Measurements from ENCODE around the gene ABCA5. TPM values are rescaled to one million over a fixed set of nuclear protein-coding genes. Genes with fewer than 3 reads are reported as not detected.

Gene ABCA5
- total RNA-seq, 1 experiment from 2014 or later = 13.3 TPM

- CTCF ChIA-PET = no interaction called here
These were observed 16.1 kb upstream of the ABCA5 start for GRCh38 chr17:69342896-69343644.

GRCh38 chr17:69339937-69340336, 13.0 kb upstream of the ABCA5 start:
- in situ Hi-C loops (cut with HindIII; ENCODE audit: low pct_unique_long_range_greater_than_20kb, low sequenced_read_pairs) (no loop called here), intact Hi-C loops (cut with micrococcal nuclease; ENCODE audit: unreplicated experiment) (no loop called here)
- Histone ChIP-seq H3K27ac (ENCODE audit: low read length) (no peak overlapping the region), H3K4me3 (ENCODE audit: low read depth in 2 of 2, low read length in 2 of 2) (no peak overlapping the region), H3K36me3 (ENCODE audit: control insufficient read depth, insufficient read depth, low read length) (no peaks in the 10 kb centered on the region), H3K4me1 (ENCODE audit: control insufficient read depth, insufficient read depth, low read length) (no peaks in the 10 kb centered on the region), H3K9me3 (ENCODE audit: control insufficient read depth, insufficient read depth, low read depth, low read length) (peaks cover 11% of the 10 kb centered on the region), H3K27me3 (ENCODE audit: control insufficient read depth, insufficient read depth, low read length) (no peaks in the 10 kb centered on the region)
- no TSS peak for BruUV-seq (replicated peaks)
- ChIA-PET POLR2A (no interaction called here), CTCF (no interaction called here)
- ATAC-seq (no peak), DNase-seq (ENCODE audit: low read depth, low spot score) (no peak)
- TF ChIP-seq CTCF (IDR thresholded peaks at IDR 0.05) = no peak

More at GRCh38 chr17:69342896-69343644, 16.1 kb upstream of the ABCA5 start:
- TF ChIP-seq TCF7L2 (IDR thresholded peaks at IDR 0.05; ENCODE audit: low read depth, low read length) (no peak), CTCF (IDR thresholded peaks at IDR 0.05) (no peak), SIN3A (IDR thresholded peaks at IDR 0.05; ENCODE audit: borderline replicate concordance, insufficient read depth, low read depth, low read length) (no peak), POLR2AphosphoS5 (IDR thresholded peaks at IDR 0.05; ENCODE audit: low read depth, low read length) (no peak)
- TF ChIP-seq, protein P1, sequence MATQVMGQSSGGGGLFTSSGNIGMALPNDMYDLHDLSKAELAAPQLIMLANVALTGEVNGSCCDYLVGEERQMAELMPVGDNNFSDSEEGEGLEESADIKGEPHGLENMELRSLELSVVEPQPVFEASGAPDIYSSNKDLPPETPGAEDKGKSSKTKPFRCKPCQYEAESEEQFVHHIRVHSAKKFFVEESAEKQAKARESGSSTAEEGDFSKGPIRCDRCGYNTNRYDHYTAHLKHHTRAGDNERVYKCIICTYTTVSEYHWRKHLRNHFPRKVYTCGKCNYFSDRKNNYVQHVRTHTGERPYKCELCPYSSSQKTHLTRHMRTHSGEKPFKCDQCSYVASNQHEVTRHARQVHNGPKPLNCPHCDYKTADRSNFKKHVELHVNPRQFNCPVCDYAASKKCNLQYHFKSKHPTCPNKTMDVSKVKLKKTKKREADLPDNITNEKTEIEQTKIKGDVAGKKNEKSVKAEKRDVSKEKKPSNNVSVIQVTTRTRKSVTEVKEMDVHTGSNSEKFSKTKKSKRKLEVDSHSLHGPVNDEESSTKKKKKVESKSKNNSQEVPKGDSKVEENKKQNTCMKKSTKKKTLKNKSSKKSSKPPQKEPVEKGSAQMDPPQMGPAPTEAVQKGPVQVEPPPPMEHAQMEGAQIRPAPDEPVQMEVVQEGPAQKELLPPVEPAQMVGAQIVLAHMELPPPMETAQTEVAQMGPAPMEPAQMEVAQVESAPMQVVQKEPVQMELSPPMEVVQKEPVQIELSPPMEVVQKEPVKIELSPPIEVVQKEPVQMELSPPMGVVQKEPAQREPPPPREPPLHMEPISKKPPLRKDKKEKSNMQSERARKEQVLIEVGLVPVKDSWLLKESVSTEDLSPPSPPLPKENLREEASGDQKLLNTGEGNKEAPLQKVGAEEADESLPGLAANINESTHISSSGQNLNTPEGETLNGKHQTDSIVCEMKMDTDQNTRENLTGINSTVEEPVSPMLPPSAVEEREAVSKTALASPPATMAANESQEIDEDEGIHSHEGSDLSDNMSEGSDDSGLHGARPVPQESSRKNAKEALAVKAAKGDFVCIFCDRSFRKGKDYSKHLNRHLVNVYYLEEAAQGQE (IDR thresholded peaks at IDR 0.05; ENCODE audit: insufficient read depth in 1 of 2, low read depth in 2 of 2, low read length in 1 of 2) = no peak
- H3K27ac ChIP-seq (ENCODE audit: low read length) = no peak overlapping the region
- DNase-seq (ENCODE audit: low read depth, low spot score) (no peak), ATAC-seq (no peak)
- in situ Hi-C loops (cut with HindIII; ENCODE audit: low pct_unique_long_range_greater_than_20kb, low sequenced_read_pairs) (no loop called here), intact Hi-C loops (cut with micrococcal nuclease; ENCODE audit: unreplicated experiment) (no loop called here)
- POLR2A ChIA-PET = no interaction called here
- H3K36me3 ChIP-seq (ENCODE audit: control insufficient read depth, insufficient read depth, low read length) = no peaks in the 10 kb centered on the region
- no peaks in the 10 kb centered on the region for H3K4me1 ChIP-seq (ENCODE audit: control insufficient read depth, insufficient read depth, low read length)
- H3K4me3 ChIP-seq (ENCODE audit: low read depth in 2 of 2, low read length in 2 of 2) = no peak overlapping the region
- no peaks in the 10 kb centered on the region for H3K27me3 ChIP-seq (ENCODE audit: control insufficient read depth, insufficient read depth, low read length)
- no TSS peak for BruUV-seq (replicated peaks)
- no peaks in the 10 kb centered on the region for H3K9me3 ChIP-seq (ENCODE audit: control insufficient read depth, insufficient read depth, low read depth, low read length)
